Spleen (tissue), 11 donors: ENCODE measurements around the gene BMAL2. TPM values are rescaled to one million over a fixed set of nuclear protein-coding genes. Genes with fewer than 3 reads are reported as not detected.

Experiments used
- DNase-seq: peaks from one replicate; pipeline ENCODE4 v3.0.0-alpha.2; 2020
- H3K27ac ChIP-seq, 8 donors: fragments of 200-600 bp; sonication (generic) in 7 of 8; 1 replicate in 4 of 8; 2 replicates in 4 of 8; pipeline versions ENCODE4 v1.5.0 to v1.8.0; 2016 to 2021; ENCODE audit warnings: inconsistent platforms in 4 of 8, mild to moderate bottlenecking in 4 of 8, moderate library complexity in 1 of 8
- H3K27me3 ChIP-seq, 7 donors: fragments of 200-600 bp; sonication (generic) in 6 of 7; replicated peaks in 1 of 7; 1 replicate in 4 of 7; 2 replicates in 3 of 7; pipeline versions ENCODE4 v1.5.0 to v1.8.0; 2016 to 2021; ENCODE audit warnings: inconsistent platforms in 3 of 7, mild to moderate bottlenecking in 1 of 7
- H3K36me3 ChIP-seq, 6 donors: fragments of 200-600 bp; sonication (generic) in 5 of 6; 1 replicate in 4 of 6; 2 replicates in 2 of 6; pipeline versions ENCODE4 v1.5.0 to v1.8.0; 2016 to 2021; ENCODE audit warnings: inconsistent platforms in 2 of 6
- H3K4me1 ChIP-seq, 6 donors: fragments of 200-600 bp; sonication (generic) in 5 of 6; 1 replicate in 3 of 6; 2 replicates in 3 of 6; pipeline versions ENCODE4 v1.5.0 to v1.8.0; 2016 to 2021; ENCODE audit warnings: inconsistent platforms in 3 of 6
- H3K4me3 ChIP-seq, 8 donors: fragments of 200-600 bp; sonication (generic) in 7 of 8; 1 replicate in 4 of 8; 2 replicates in 4 of 8; pipeline versions ENCODE4 v1.5.0 to v1.8.0; 2016 to 2021; ENCODE audit warnings: inconsistent platforms in 4 of 8, mild to moderate bottlenecking in 4 of 8, moderate library complexity in 2 of 8
- H3K9me3 ChIP-seq, 8 donors: fragments of 200-600 bp; sonication (generic) in 7 of 8; 1 replicate in 4 of 8; 2 replicates in 4 of 8; pipeline versions ENCODE4 v1.5.0 to v1.8.0; 2016 to 2021; ENCODE audit warnings: inconsistent platforms in 4 of 8
- CTCF ChIP-seq, 11 experiments: fragments of 200-600 bp in 7 of 11; fragments of 450-650 bp in 4 of 11; sonication (generic) in 4 of 11; IDR thresholded peaks in 8 of 11; conservative IDR thresholded peaks in 3 of 11; 1 replicate in 7 of 11; 2 replicates in 4 of 11; pipeline versions ENCODE4 v1.4.0 to v1.8.0; 2016 to 2021; ENCODE audit warnings: antibody characterized with exemption in 11 of 11, inconsistent platforms in 4 of 11, mild to moderate bottlenecking in 1 of 11
- POLR2A ChIP-seq, 3 donors: fragments of 450-650 bp; IDR thresholded peaks; one replicate each; pipeline ENCODE4 v1.5.1; 2017; ENCODE audit warnings: antibody characterized with exemption in 3 of 3, mild to moderate bottlenecking in 1 of 3
- POLR2AphosphoS5 ChIP-seq, 3 donors: sonication (generic); formaldehyde crosslinking; IDR thresholded peaks; one replicate each; pipeline ENCODE4 v1.5.1; 2017; ENCODE audit warnings: antibody characterized with exemption in 3 of 3
- WGBS, 5 donors: extraction: QIAGEN DNeasy Blood & Tissue Kit in 3 of 5; methylation state at CpG; one replicate each; pipeline versions ENCODE4 v1.1.5 to v1.1.7; 2013 to 2018; 5-methylcytosine and 5-hydroxymethylcytosine counted together
- intact Hi-C: fragments of 100-400 bp; cut with DNase I; formaldehyde crosslinking; loops from one replicate; pipeline ENCODE4 v1.15.0; 2023; ENCODE audit warnings: low total_unique reads
- polyA plus RNA-seq, 3 donors: library from polyadenylated mRNA; stranded (reverse); fragments of 200-250 nt; gene quantifications; one replicate each; pipeline ENCODE4 v1.2.1, GENCODE V29; 2013
- total RNA-seq, 7 donors: library from RNA; depleted of rRNA in 3 of 7; stranded (reverse); fragments of >200 nt in 3 of 7; fragmentation: NEBNext Ultra II Directional in 4 of 7; extraction: Animal tissue kit (Norgen Biotek cat#: 25700) in 4 of 7; gene quantifications; one replicate each; pipeline versions ENCODE4 v1.1.0 to v1.2.1, GENCODE V29; 2016 to 2021
- donor health status: healthy with polysubstance abuse.
- donor health status: DM: no; HTN: no; CAD: no; lungs with moderate emphysema.
- donor health status: DM: no; HTN: no; CAD: no.
- donor health status: Bipolar disorder and iron deficiency.
- donor health status: healthy.
- donor health status: DM: no; HTN: no; CAD: no.
- donor health status: DM: yes; HTN: yes; CAD: no.

BMAL2 gene
- total and polyA plus RNA-seq, 10 donors = 0.67 to 3.7 (median 1.6) TPM

DNA sequence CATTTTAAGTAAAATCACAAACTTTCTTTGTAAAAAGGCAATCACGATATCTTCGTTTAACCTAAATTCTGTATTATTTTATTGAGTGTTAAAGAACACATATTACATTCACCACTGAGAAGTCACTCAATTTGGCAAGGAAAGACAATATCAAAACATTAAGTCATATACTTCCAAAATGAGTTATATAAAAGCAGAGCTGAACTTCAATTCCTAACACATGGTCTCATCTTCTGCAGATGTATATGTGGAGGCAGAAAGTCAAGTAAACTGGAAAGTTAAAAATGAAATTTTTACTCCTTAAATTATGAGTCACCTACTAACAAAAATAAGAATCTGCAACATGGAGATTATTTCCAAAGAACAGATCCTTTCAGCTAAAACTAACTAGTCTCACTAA, 28.7 kb downstream of the BMAL2 start:
- H3K9me3 ChIP-seq = peaks cover 0 to 2% (median 0%) of the 10 kb centered on the region in 8 donors
- intact Hi-C loops = no loop called here
- no peak for DNase-seq
- no peaks in the 10 kb centered on the region for H3K4me1 ChIP-seq
- TF ChIP-seq POLR2A (IDR thresholded peaks at IDR 0.05) = no peak
- no peak for TF ChIP-seq POLR2AphosphoS5 (IDR thresholded peaks at IDR 0.05)
- no peak for TF ChIP-seq CTCF (IDR thresholded peaks at IDR 0.05 in 8 of 11, conservative IDR thresholded peaks at IDR 0.05 in 3 of 11)
- no peak overlapping the region for H3K4me3 ChIP-seq
- no peak overlapping the region for H3K27ac ChIP-seq
- WGBS, 5 donors = 93 to 98% (median 97%) methylated on average over 2 of the region's 2 CpGs
- no peaks in the 10 kb centered on the region for H3K36me3 ChIP-seq
- H3K27me3 ChIP-seq = no peaks in the 10 kb centered on the region

DNA sequence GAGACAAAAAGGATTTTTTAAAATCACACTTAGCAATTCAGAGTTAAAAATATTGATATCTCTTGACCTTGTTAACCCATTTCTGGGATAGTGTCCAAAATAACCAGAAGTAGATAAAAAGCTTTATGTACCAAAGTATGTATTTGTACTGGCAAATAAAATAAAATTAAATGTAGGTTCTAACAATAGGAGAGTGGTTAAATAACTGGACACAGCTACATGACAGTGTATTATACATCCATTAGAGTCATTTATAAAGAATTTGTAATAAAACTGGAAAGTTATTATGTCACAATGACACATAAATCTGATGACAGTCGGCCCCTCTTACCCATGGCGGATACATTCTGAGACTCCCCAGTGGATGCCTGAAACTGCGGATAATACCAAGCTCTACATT, 34.0 kb downstream of the BMAL2 start:
- WGBS, 5 donors = 88 to 98% (median 91%) methylated on average over 3 of the region's 3 CpGs

GRCh38 chr12:27367078-27367477, 34.4 kb downstream of the BMAL2 start:
- H3K27me3 ChIP-seq = no peaks in the 10 kb centered on the region
- no peak overlapping the region for H3K27ac ChIP-seq
- WGBS, 5 donors = 81 to 87% (median 82%) methylated on average over 6 of the region's 6 CpGs
- no peaks in the 10 kb centered on the region for H3K36me3 ChIP-seq
- no peak overlapping the region for H3K4me3 ChIP-seq
- H3K9me3 ChIP-seq = peaks cover 0 to 2% (median 0%) of the 10 kb centered on the region in 8 donors
- no peak for DNase-seq
- intact Hi-C loops = no loop called here
- no peak for TF ChIP-seq POLR2A (IDR thresholded peaks at IDR 0.05)
- no peak for TF ChIP-seq POLR2AphosphoS5 (IDR thresholded peaks at IDR 0.05)
- no peak for TF ChIP-seq CTCF (IDR thresholded peaks at IDR 0.05 in 8 of 11, conservative IDR thresholded peaks at IDR 0.05 in 3 of 11)
- H3K4me1 ChIP-seq = no peaks in the 10 kb centered on the region

More for the DNA sequence above, 34.0 kb downstream of the BMAL2 start:
- TF ChIP-seq POLR2AphosphoS5 (IDR thresholded peaks at IDR 0.05) (no peak), POLR2A (IDR thresholded peaks at IDR 0.05) (no peak), CTCF (IDR thresholded peaks at IDR 0.05 in 8 of 11, conservative IDR thresholded peaks at IDR 0.05 in 3 of 11) (no peak)
- Histone ChIP-seq H3K27ac (no peak overlapping the region), H3K36me3 (no peaks in the 10 kb centered on the region), H3K4me1 (no peaks in the 10 kb centered on the region), H3K9me3 (peaks cover 0 to 2% (median 0%) of the 10 kb centered on the region in 8 donors), H3K4me3 (no peak overlapping the region), H3K27me3 (no peaks in the 10 kb centered on the region)
- DNase-seq = no peak
- intact Hi-C loops = no loop called here

DNA sequence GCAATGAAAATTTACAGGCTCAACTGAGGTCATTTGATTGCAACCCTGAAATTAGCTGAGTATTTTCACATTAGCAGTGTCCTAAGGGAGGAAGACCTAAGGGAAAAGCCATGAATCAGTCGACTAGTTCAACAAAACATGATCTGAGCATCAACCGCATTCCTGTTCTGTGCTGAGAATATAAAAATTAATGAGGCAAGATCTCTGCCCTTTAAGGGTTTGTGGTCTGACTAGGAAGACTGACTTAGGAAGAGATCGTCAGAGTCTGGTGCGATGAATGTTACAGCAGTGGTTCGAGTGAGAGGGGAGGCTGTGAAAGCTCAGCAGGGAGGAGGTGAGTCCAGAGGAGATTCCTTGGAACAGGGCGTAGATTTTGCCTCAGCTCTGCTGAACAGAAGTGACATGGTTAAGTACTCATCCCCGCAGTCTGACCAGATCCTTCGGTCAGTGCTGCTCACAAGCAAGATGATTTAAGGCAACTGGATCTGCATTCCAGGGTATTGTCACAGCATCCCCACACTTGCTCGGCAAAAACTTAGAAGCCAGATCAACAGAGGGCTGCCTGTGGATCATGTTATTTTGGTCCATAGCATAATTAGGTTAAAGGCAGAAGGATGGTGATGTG, 49.6 kb downstream of the BMAL2 start:
- no peak for DNase-seq
- H3K27ac ChIP-seq = no peak overlapping the region
- WGBS, 5 donors = 74 to 89% (median 86%) methylated on average over 9 of the region's 9 CpGs
- intact Hi-C loops = no loop called here
- H3K27me3 ChIP-seq = no peaks in the 10 kb centered on the region
- H3K9me3 ChIP-seq = no peaks in the 10 kb centered on the region
- H3K4me3 ChIP-seq = no peak overlapping the region
- H3K36me3 ChIP-seq = no peaks in the 10 kb centered on the region
- H3K4me1 ChIP-seq = no peaks in the 10 kb centered on the region
- TF ChIP-seq POLR2A (IDR thresholded peaks at IDR 0.05) (no peak), CTCF (IDR thresholded peaks at IDR 0.05 in 8 of 11, conservative IDR thresholded peaks at IDR 0.05 in 3 of 11) (no peak), POLR2AphosphoS5 (IDR thresholded peaks at IDR 0.05) (no peak)

Other genes with a start within 250 kb of the BMAL2 start
- gene STK38L, start 88.5 kb upstream of the BMAL2 start, total RNA-seq = 10 to 100 TPM; 22.0 to 39.8 (median 26.9) TPM
- gene STK38L, start 88.5 kb upstream of the BMAL2 start, polyA plus RNA-seq = 1 to 10 TPM; 6.4 to 7.9 (median 6.8) TPM
- gene SMCO2, start 113.9 kb downstream of the BMAL2 start, total RNA-seq = under 1 TPM in 1 of 7 donors, not detected in 6; 0.92 TPM
- under 1 TPM in 2 of 3 donors, not detected in 1; 0.06 to 0.16 TPM for gene SMCO2, start 113.9 kb downstream of the BMAL2 start, polyA plus RNA-seq
- 100 to 1,000 TPM in 5 of 7 donors, 10 to 100 TPM in 2; 71.4 to 182 (median 121) TPM for gene PPFIBP1, start 191.4 kb downstream of the BMAL2 start, total RNA-seq
- gene PPFIBP1, start 191.4 kb downstream of the BMAL2 start, polyA plus RNA-seq = 10 to 100 TPM in 1 of 3 donors, 1 to 10 TPM in 2; 3.7 to 10.7 (median 4.1) TPM